Measurements from ENCODE around the gene FAM118A.

DNA sequence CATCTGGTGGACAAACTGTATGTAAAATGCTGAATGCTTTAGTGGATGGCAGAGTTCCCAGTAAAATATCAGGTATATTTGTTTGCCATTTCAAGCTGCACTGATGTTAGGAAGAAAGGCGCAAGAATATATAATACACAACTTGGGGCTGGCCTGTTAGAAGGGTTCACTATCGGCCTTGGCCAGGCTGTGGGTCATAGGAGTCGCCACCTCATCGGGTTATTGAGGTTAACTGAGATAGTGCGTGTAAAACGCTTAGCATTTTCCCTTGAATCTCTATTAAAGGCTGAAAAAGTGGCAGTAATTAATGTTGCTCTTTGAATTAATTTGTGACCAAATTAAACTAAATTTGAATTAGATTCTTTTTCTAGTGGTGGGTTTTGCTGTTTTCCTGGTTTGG lies 5.1 kb downstream of the FAM118A start:
- TF ChIP-seq CTCF (optimal IDR thresholded peaks at IDR 0.05 in 1 of 3, IDR thresholded peaks at IDR 0.05 in 1 of 3, conservative IDR thresholded peaks at IDR 0.05 in 1 of 3; ENCODE audit: extremely low read depth in 1 of 3, insufficient read depth in 2 of 3, low read length in 3 of 3) = no peak
- TF ChIP-seq EZH2 (IDR thresholded peaks at IDR 0.05; ENCODE audit: low read length) = no peak

Measured in keratinocyte (primary cell).